ENCODE measurements around the gene ARHGDIA.

DNA sequence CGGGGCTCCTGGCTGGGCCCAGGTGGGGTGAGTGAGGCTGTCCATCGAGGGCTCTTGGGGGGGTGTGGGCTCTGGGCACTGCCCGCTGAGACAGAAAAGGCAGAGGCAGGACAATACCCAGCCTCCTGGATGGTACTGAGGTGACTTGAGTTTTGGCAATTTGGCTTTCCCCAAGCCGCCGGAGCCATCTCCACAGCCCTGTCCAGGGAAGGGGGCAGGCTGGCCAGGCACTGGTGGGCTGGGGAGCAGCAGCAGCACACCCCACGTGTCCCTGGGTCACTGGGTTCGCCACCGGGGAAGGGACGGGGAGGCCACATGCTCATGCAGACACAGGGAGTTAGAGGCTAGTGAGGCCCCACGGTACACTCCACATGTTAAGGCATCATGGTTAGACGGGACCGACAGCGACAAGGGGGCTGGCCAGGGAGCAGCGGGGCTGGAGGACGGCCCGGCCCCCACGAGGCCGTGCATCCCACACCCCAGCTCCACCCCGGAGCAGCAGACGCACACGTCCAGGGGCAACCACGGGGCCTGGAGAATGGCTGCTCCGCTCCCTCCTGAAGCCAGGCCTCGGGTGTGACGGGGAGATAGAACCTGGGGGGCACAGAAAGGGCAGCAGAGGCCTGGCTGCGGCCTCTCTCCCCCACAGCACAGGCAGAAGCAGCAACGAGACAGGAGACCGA lies 3.0 kb downstream of the ARHGDIA start:
- TF ChIP-seq, protein P1, sequence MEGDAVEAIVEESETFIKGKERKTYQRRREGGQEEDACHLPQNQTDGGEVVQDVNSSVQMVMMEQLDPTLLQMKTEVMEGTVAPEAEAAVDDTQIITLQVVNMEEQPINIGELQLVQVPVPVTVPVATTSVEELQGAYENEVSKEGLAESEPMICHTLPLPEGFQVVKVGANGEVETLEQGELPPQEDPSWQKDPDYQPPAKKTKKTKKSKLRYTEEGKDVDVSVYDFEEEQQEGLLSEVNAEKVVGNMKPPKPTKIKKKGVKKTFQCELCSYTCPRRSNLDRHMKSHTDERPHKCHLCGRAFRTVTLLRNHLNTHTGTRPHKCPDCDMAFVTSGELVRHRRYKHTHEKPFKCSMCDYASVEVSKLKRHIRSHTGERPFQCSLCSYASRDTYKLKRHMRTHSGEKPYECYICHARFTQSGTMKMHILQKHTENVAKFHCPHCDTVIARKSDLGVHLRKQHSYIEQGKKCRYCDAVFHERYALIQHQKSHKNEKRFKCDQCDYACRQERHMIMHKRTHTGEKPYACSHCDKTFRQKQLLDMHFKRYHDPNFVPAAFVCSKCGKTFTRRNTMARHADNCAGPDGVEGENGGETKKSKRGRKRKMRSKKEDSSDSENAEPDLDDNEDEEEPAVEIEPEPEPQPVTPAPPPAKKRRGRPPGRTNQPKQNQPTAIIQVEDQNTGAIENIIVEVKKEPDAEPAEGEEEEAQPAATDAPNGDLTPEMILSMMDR (IDR thresholded peaks at IDR 0.05): no peak
- TF ChIP-seq POLR2A (IDR thresholded peaks at IDR 0.05): no peak
